GM12875 (cell line): ENCODE results near the gene SIRT5.

ENCODE experiments used
- H3K4me3 ChIP-seq: one replicate; pipeline ENCODE4 v1.5.1; 2011; ENCODE audit warnings: low read depth, low read length, control low read depth
- CTCF ChIP-seq: IDR thresholded peaks from 2 replicates; pipeline ENCODE4 v1.5.1; 2011; ENCODE audit warnings: low read depth, mild to moderate bottlenecking, control low read depth, inconsistent platforms, low read length, moderate library complexity, borderline replicate concordance; ENCODE audit not compliant: insufficient read depth

SIRT5 gene

GRCh38 chr6:13586603-13587542, 12.5 kb downstream of the SIRT5 start:
- no peak overlapping the region for H3K4me3 ChIP-seq
- no peak for TF ChIP-seq CTCF

- H3K4me3 ChIP-seq = no peak overlapping the region
- TF ChIP-seq CTCF = no peak
Observed at GRCh38 chr6:13589801-13590200, 15.4 kb downstream of the SIRT5 start.

- TF ChIP-seq CTCF = no peak
- H3K4me3 ChIP-seq = no peak overlapping the region
Observed at GRCh38 chr6:13590574-13591153, 16.3 kb downstream of the SIRT5 start.

- TF ChIP-seq CTCF = no peak
- H3K4me3 ChIP-seq = no peak overlapping the region
Observed at GRCh38 chr6:13591205-13591921, 17.0 kb downstream of the SIRT5 start.

GRCh38 chr6:13593103-13593502, 18.7 kb downstream of the SIRT5 start:
- H3K4me3 ChIP-seq = no peak overlapping the region

GRCh38 chr6:13593720-13594119, 19.3 kb downstream of the SIRT5 start:
- TF ChIP-seq CTCF = no peak

More at GRCh38 chr6:13593103-13593502, 18.7 kb downstream of the SIRT5 start:
- TF ChIP-seq CTCF = no peak

More at GRCh38 chr6:13593720-13594119, 19.3 kb downstream of the SIRT5 start:
- H3K4me3 ChIP-seq = no peak overlapping the region
